CD4-positive, alpha-beta T cell (primary cell): ENCODE measurements around the gene TKTL2. TPM values are rescaled to one million over a fixed set of nuclear protein-coding genes. Genes with fewer than 3 reads are reported as not detected.

Experiments
- ATAC-seq: fragments of 200-7000 bp; cut with Tn5 transposase; one replicate; pipeline ENCODE4 v1.10.0; 2022; ENCODE audit warnings: mild to moderate bottlenecking; ENCODE audit not compliant: poor library complexity
- CTCF ChIA-PET: fragments of 350-600 bp; sonication (Branson Sonifier 250); formaldehyde crosslinking; loops from one replicate; lab custom pipeline; 2021; ENCODE audit warnings: antibody characterized with exemption, inconsistent platforms; lab: Charles Lee
- POLR2A ChIA-PET: fragments of 350-600 bp; sonication (Branson Sonifier 250); formaldehyde crosslinking; loops from one replicate; lab custom pipeline; 2021; ENCODE audit warnings: antibody characterized with exemption, inconsistent platforms; lab: Charles Lee
- DNase-seq, 14 experiments: peaks; one replicate each; pipeline ENCODE4 v3.0.0-alpha.2; 2013 to 2020; ENCODE audit warnings: mixed read lengths in 2 of 14
- H3K27ac ChIP-seq, 2 donors: one replicate each; pipeline versions ENCODE4 v1.5.1 to v1.7.0; 2013; ENCODE audit warnings: low read length in 2 of 2, low read depth in 1 of 2, mild to moderate bottlenecking in 1 of 2
- H3K27me3 ChIP-seq, 2 experiments: 1 replicate in 1 of 2; 2 replicates in 1 of 2; pipeline versions ENCODE4 v1.6.1 to v1.7.0; 2013; ENCODE audit warnings: low read length in 2 of 2, control low read depth in 1 of 2, mild to moderate bottlenecking in 1 of 2, moderate library complexity in 1 of 2; ENCODE audit not compliant: insufficient read depth in 2 of 2, control insufficient read depth in 1 of 2
- H3K36me3 ChIP-seq: one replicate; pipeline ENCODE4 v1.6.1; 2013; ENCODE audit warnings: low read length, control low read depth; ENCODE audit not compliant: insufficient read depth
- H3K4me1 ChIP-seq: one replicate; pipeline ENCODE4 v1.6.1; 2013; ENCODE audit warnings: low read length, control low read depth; ENCODE audit not compliant: insufficient read depth
- H3K4me3 ChIP-seq: one replicate; pipeline ENCODE4 v1.5.1; 2013; ENCODE audit warnings: mild to moderate bottlenecking, low read length, moderate library complexity
- H3K9me3 ChIP-seq, 2 experiments: 1 replicate in 1 of 2; 2 replicates in 1 of 2; pipeline versions ENCODE4 v1.6.1 to v1.7.0; 2013; ENCODE audit warnings: low read length in 2 of 2, mild to moderate bottlenecking in 2 of 2, control low read depth in 1 of 2, moderate library complexity in 1 of 2; ENCODE audit not compliant: control insufficient read depth in 1 of 2, insufficient read depth in 1 of 2
- H3K27ac Mint-ChIP-seq: one replicate; pipeline ENCODE4 v1.8.0; 2020; ENCODE audit warnings: mixed read lengths
- H3K27me3 Mint-ChIP-seq: one replicate; pipeline ENCODE4 v1.8.0; 2021; ENCODE audit warnings: mixed read lengths
- H3K36me3 Mint-ChIP-seq: one replicate; pipeline ENCODE4 v1.8.0; 2021; ENCODE audit warnings: low read depth, mixed read lengths
- H3K4me1 Mint-ChIP-seq: one replicate; pipeline ENCODE4 v1.8.0; 2021; ENCODE audit warnings: low read depth, mixed read lengths
- H3K4me3 Mint-ChIP-seq: one replicate; pipeline ENCODE4 v1.8.0; 2020; ENCODE audit warnings: mild to moderate bottlenecking, mixed read lengths
- H3K9me3 Mint-ChIP-seq: one replicate; pipeline ENCODE4 v1.8.0; 2020; ENCODE audit warnings: mixed read lengths
- CTCF ChIP-seq: fragments of 200-600 bp; IDR thresholded peaks from one replicate; pipeline ENCODE4 v1.8.0; 2022; ENCODE audit warnings: antibody characterized with exemption, mild to moderate bottlenecking
- intact Hi-C, 2 experiments: fragments of 100-400 bp; cut with DNase I in 1 of 2; cut with micrococcal nuclease in 1 of 2; formaldehyde crosslinking; loops; one replicate each; pipeline versions ENCODE4 v1.15.1 to v1.9.0; 2023 to 2025; cut with DNase I, micrococcal nuclease
- total RNA-seq, 174 experiments: library from RNA in 2 of 174; stranded (reverse) in 2 of 174; gene quantifications; one replicate each; pipeline ENCODE4 v1.2.3 and lab custom pipeline; 2021 to 2026

The TKTL2 gene
- total RNA-seq, 2 experiments from 2014 or later: not detected

GRCh38 chr4:163500586-163500985, 27.0 kb upstream of the TKTL2 start:
- H3K27ac Mint-ChIP-seq: no peak overlapping the region
- H3K27me3 Mint-ChIP-seq: no peaks in the 10 kb centered on the region
- ChIA-PET CTCF (no interaction called here), POLR2A (interaction anchor here (0.6 kb wide), 1 partner anchor 1844 kb away, joined by 4 read pairs; no protein-coding TSS in a partner anchor)
- Histone ChIP-seq H3K27me3 (no peaks in the 10 kb centered on the region), H3K36me3 (no peaks in the 10 kb centered on the region), H3K4me1 (peaks cover 3% of the 10 kb centered on the region), H3K4me3 (no peak overlapping the region), H3K27ac (no peak overlapping the region), H3K9me3 (no peaks in the 10 kb centered on the region)
- peaks cover 66% of the 10 kb centered on the region for H3K4me1 Mint-ChIP-seq
- H3K36me3 Mint-ChIP-seq: peaks cover 3% of the 10 kb centered on the region
- intact Hi-C loops: no loop called here
- ATAC-seq: no peak
- TF ChIP-seq CTCF: no peak
- H3K4me3 Mint-ChIP-seq: no peak overlapping the region
- no peak for DNase-seq
- no peaks in the 10 kb centered on the region for H3K9me3 Mint-ChIP-seq

- ChIA-PET POLR2A (no interaction called here), CTCF (interaction anchor here (0.9 kb wide), 1 partner anchor 55 kb away, joined by 4 read pairs; no protein-coding TSS in a partner anchor)
- H3K9me3 Mint-ChIP-seq: no peaks in the 10 kb centered on the region
- peak; percentile 23 for ATAC-seq
- peak in 3 of 14 experiments; percentile 26 to 45 (median 42) for DNase-seq
- intact Hi-C loops: loop anchor here (5.0 to 10.0 kb wide), 3 partner anchors 319 to 1829 kb away; partner anchors contain the start of genes MSMO1 (in 1 of the 2) and NAF1 (in 1 of the 2)
- Histone ChIP-seq H3K9me3 (no peaks in the 10 kb centered on the region), H3K36me3 (no peaks in the 10 kb centered on the region), H3K27ac (peak overlapping the region in 1 of 2 donors; percentile 2), H3K27me3 (no peaks in the 10 kb centered on the region), H3K4me1 (peaks cover 7% of the 10 kb centered on the region), H3K4me3 (no peak overlapping the region)
- H3K27ac Mint-ChIP-seq: peak overlapping the region; percentile 96
- H3K27me3 Mint-ChIP-seq: no peaks in the 10 kb centered on the region
- no peak for TF ChIP-seq CTCF
- peaks cover 42% of the 10 kb centered on the region for H3K4me1 Mint-ChIP-seq
- peaks cover 15% of the 10 kb centered on the region for H3K36me3 Mint-ChIP-seq
- H3K4me3 Mint-ChIP-seq: peak overlapping the region; percentile 90
Observed at GRCh38 chr4:163495900-163496299, 22.3 kb upstream of the TKTL2 start.

- Mint-ChIP-seq H3K4me3 (peak within 1 kb of the TSS; percentile 100), H3K9me3 (no peaks in the 10 kb centered on the region), H3K4me1 (peaks cover 36% of the 10 kb centered on the region), H3K36me3 (peaks cover 15% of the 10 kb centered on the region), H3K27ac (peak within 1 kb of the TSS; percentile 96), H3K27me3 (no peaks in the 10 kb centered on the region)
- ATAC-seq (peak; percentile 74), DNase-seq (peak; percentile 58 to 90 (median 71))
- no peaks in the 10 kb centered on the region for H3K27me3 ChIP-seq
- peak within 1 kb of the TSS; percentile 70 to 71 for H3K27ac ChIP-seq
- no peaks in the 10 kb centered on the region for H3K9me3 ChIP-seq
- intact Hi-C loops: loop anchor here (5.0 to 10.0 kb wide), 3 partner anchors 317 to 1830 kb away; partner anchors contain the start of genes NAF1 (in 2 of the 2) and MSMO1 (in 1 of the 2)
- no peaks in the 10 kb centered on the region for H3K36me3 ChIP-seq
- CTCF ChIA-PET: interaction anchor here (1.1 kb wide), 1 partner anchor 56 kb away, joined by 5 read pairs; no protein-coding TSS in a partner anchor
- TF ChIP-seq CTCF: no peak
- peak within 1 kb of the TSS; percentile 94 for H3K4me3 ChIP-seq
- POLR2A ChIA-PET: interaction anchor here (0.7 to 1.7 kb wide), 12 partner anchors 9 to 1618 kb away, joined by 3 to 11 read pairs (median 4); partner anchors contain the start of genes NAF1 and TMEM192
- peaks cover 7% of the 10 kb centered on the region for H3K4me1 ChIP-seq
Observed at GRCh38 chr4:163494360-163495241, 21.0 kb upstream of the TKTL2 start, which contains the start of gene TMA16. Gene TMA16 (plus strand): TSS chr4:163494690. CDS start chr4:163494802, 112 bp downstream.
